HG03139 (cell line): Measurements from ENCODE around the gene LRTM1.

Source experiments
- ATAC-seq: cut with Tn5 transposase; IDR thresholded peaks from one replicate; pipeline ENCODE4 v1.9.1; 2021; ENCODE audit not compliant: unreplicated experiment

Gene LRTM1

DNA sequence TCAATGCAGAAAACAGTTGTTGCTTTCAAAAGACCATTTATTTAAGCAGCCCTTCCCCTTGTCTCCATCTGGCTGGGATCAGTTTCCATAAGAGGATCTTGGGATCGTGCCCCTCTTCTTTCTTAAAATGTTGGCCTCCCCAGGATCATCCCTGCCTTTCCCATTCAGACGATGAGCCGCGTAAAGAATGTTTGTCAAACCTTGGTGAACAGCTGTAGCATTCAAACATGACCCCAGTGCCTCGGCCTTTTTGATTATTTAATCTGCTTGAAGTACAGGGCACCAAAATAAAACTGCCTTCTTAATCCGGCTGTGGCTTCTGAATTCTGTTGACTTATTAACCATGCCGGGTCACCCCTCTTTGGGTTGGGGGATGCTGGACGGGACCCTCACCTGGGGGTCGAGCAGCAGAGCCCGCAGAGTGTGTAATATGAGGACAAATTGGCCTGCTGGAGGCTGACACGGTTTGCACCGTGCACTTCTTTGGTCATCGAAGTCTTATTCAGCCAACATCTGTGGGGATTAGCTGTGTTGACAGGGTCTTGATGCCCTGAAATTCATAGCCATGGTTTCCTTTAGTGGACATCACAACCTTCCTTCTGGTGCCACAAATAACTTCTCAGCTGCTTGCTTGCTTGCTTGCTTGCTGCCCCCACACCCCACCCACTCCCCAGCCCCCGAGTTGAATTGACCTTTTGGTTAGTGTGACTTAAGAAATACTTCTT lies at the start of gene LRTM1:
LRTM1 (minus strand) TSS at position 14 of the 725 bp plus-strand sequence. CDS start 148 bp downstream, outside the sequence.
- ATAC-seq: no peak

DNA sequence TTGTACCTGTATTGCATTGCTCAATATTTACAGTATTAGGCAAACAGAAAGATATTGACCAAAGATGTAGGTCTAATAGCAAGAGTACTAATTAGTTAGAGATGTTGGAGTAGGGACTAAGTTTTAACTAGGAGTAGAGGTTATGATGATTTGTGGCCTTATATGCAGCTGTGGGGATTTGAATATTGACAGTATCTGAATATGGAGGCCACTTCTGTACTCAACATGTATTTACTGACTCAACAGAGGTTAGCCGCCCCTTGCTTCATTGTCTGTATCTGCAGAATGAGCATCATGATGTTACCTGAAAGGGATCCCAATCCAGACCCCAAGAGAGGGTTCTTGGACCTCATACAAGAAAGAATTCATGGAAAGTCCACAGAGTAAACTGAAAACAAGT lies 49.6 kb upstream of the LRTM1 start:
- ATAC-seq: no peak

GRCh38 chr3:54970895-54971294 lies 43.0 kb upstream of the LRTM1 start:
- no peak for ATAC-seq

GRCh38 chr3:54969652-54970051 lies 41.8 kb upstream of the LRTM1 start:
- no peak for ATAC-seq

DNA sequence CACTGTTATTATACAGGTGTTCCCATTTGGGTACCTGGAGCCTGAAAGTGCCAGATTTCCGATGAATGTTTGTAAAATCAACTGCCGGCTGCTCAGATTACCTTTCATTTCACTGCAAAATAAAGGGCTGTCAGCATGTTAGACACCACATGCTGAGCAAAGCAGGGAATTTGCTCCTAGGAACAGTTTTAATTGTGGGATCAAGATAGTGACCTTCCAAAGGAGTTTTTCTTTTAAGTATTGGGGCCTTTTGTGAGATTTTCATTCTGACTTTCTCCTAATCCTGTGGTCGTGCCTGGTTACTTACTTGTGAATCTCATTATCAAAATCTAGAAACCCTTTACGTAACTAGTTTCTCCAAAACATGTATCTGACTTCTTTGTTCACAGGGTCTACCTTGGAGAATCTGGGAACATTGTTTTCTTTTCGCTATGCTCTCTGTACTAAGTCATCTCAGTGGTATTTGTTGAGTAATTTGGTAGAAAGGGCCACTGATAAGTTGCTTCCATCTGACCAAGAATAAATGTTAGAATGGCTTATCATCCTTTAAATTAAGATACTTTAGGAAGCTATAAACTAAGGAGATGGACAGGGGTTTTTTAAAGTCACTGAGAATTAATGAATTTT lies 40.8 kb upstream of the LRTM1 start:
- ATAC-seq: no peak

DNA sequence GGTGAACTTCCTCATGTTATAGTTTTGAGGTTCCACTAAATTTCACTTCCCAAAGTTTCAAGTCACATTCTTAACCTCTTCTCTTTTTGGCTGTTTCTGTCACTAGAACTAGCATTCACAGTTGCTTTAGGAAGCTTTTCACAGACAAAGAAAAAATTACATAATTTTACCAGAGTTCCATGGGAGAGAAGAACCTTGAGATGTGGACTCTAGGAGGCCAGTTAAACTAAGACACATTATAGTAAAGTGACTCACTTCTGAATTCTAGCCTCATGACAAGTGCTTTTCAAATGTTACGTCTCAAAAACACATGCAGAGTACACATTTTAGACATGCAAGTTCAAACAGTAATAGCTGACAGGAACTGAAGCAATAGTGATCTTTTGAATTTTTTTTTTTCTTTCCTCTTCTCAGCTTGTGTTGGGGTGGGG lies 39.9 kb upstream of the LRTM1 start:
- no peak for ATAC-seq

GRCh38 chr3:54966979-54967378 lies 39.1 kb upstream of the LRTM1 start:
- ATAC-seq: no peak

- no peak for ATAC-seq
Observed at GRCh38 chr3:54965746-54966145, 37.9 kb upstream of the LRTM1 start.

DNA sequence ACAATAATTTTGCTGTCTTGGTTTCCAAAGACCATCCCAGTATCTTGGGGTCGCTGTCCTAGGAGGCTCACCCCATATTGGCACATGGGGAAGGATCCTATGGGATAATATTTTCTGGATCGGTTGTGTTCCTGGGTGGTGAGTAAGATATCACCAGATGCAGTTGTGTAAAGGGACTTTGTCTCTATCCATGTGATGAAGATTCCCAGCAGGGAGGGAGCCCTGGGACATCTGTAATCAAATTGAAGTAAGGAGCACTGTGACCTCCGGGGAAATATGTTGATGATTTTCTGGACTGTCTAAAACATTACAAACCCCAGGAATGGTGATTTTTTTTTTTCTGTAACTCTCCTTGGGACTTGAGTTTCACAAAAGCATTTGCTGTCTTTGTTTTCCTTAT lies 36.2 kb upstream of the LRTM1 start:
- no peak for ATAC-seq

DNA sequence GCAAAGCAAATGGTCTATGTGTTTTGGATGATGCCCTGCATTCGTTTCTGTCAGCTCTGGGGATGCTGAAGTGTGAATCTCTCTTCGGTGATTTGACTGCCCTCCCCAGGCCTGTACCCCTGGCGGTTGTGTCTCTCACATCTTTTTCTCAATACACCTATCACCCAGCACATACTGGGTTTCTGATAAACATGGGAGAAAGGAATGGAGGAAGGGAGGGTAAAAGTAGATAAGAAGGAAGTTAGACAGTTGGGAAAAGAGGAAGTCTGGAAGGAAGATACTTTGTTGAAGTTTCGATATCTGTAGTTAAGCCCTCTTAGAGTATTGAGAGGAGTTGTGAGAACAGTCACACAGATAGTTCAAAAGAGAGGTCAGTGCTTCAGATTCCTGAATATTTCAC lies 35.8 kb upstream of the LRTM1 start:
- ATAC-seq: no peak

DNA sequence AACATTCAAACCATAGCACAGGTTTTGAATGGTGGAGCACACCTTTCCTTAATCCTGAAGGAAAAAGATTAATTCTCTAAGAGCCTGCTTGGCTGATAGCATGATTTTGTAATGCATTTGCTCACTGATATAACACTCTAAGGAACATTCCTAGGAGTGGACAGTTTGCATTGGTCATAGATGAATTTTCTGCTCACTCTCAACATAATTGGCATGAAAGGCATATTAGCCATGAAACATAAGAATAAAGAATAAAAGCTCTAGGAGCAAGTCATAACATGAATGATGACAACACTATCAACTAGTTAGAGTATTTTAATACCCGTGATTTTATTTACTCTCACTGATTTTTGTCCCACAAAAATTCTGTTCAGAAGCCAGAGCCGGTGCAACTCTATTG lies 34.3 kb upstream of the LRTM1 start:
- ATAC-seq: no peak

DNA sequence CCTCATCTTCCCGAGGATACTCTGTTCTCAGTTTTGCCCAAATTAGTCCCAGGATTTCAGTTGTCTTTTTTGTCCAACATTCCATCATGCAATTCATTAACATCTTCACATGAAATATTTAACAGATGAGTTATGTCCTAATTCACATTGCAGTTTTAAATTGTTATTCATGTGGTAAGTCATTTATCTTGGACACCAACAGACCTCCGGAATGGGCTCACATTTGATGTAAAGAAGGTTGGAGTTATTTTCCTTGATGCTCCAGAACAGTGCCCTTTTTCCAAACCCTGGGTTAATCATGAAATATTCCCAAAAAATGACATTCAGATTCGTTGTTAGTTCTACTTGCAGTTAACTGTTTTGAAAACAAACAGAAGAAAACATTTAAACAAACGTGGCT lies 32.8 kb upstream of the LRTM1 start:
- ATAC-seq: no peak

GRCh38 chr3:54960082-54960481 lies 32.2 kb upstream of the LRTM1 start:
- ATAC-seq: no peak

- no peak for ATAC-seq
Observed at GRCh38 chr3:54957711-54958110, 29.9 kb upstream of the LRTM1 start.

DNA sequence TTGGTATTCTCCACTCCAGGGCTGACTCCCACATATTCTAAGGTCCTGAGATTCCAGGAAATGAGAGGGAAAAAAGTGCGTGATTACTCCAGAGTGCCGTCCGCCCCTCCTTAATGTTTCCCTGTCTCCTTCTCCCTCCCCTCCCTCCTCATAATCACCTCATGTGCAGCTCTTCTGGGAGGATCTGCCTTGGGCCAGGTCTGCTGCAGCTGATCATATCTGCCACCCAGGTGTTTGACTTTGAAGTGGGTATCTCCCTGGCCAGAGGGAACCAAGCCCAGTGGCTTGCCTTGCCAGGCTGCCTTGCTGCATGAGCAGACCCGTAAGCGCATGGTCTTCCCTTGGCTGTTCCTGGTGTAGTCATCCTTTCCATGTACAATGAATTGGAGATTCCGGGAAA lies 28.1 kb upstream of the LRTM1 start:
- no peak for ATAC-seq

GRCh38 chr3:54955496-54955895 lies 27.6 kb upstream of the LRTM1 start:
- ATAC-seq: no peak

- ATAC-seq: no peak
Observed at GRCh38 chr3:54954521-54954920, 26.7 kb upstream of the LRTM1 start.

GRCh38 chr3:54954022-54954421 lies 26.2 kb upstream of the LRTM1 start:
- ATAC-seq: no peak

DNA sequence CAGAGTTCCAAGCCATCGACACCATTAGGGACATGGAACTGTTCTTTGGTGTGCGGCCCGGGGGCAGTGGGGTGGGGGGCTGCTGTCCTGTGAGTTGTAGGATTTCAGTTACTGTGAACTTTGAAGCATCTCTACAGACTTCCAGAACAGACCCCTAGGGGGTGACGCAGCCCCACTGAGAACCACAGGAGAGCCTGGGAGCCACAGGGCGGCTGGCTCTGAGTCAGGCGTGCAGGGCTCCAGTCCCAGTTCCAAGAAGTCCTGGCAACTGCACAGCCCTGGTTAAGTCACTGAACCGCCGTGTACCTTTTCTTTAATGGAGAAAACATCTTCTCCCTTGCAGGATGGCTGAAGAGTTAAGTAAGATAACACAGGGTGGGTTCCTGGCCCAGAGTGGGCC lies 23.5 kb upstream of the LRTM1 start:
- no peak for ATAC-seq

DNA sequence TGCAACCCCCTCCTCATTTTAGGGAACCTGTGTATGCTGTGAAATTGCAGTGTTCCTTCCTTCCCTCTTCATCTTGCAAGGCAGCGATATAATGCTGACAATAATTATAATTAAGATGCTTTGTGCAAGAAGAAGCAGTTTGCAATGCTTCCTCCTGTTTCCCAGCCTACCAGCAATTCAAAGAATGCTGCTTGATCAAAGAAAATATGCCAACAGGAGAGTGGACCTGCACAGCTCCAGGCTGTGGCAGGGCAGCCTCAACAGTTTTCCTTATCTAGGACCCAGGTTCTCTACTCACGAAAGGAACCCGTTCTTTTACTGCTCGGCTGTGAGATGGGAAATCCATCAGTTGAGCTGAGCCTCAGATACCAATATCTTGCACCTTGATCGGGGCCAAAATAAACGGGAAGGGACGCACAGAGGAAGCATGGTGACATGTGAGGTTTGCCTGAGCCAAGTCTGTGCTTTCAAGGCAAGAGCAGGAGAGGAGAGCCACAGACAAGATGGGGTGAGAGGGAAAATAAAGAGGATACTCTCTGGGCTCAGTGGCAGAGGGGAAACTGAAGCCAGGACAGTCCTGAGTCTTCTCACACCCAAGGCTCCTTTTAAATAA lies 22.6 kb upstream of the LRTM1 start:
- ATAC-seq: no peak

GRCh38 chr3:54949491-54950044 lies 21.7 kb upstream of the LRTM1 start:
- no peak for ATAC-seq
